Activated T-cell treated with anti-CD3 and anti-CD28 coated beads, Interleukin-2, amount 50 U/mL, for 1 hour (primary cell): ENCODE data around the gene CD79A.

Source experiments
- DNase-seq: peaks from one replicate; pipeline ENCODE4 v3.0.0-alpha.2; 2020

The CD79A gene

DNA sequence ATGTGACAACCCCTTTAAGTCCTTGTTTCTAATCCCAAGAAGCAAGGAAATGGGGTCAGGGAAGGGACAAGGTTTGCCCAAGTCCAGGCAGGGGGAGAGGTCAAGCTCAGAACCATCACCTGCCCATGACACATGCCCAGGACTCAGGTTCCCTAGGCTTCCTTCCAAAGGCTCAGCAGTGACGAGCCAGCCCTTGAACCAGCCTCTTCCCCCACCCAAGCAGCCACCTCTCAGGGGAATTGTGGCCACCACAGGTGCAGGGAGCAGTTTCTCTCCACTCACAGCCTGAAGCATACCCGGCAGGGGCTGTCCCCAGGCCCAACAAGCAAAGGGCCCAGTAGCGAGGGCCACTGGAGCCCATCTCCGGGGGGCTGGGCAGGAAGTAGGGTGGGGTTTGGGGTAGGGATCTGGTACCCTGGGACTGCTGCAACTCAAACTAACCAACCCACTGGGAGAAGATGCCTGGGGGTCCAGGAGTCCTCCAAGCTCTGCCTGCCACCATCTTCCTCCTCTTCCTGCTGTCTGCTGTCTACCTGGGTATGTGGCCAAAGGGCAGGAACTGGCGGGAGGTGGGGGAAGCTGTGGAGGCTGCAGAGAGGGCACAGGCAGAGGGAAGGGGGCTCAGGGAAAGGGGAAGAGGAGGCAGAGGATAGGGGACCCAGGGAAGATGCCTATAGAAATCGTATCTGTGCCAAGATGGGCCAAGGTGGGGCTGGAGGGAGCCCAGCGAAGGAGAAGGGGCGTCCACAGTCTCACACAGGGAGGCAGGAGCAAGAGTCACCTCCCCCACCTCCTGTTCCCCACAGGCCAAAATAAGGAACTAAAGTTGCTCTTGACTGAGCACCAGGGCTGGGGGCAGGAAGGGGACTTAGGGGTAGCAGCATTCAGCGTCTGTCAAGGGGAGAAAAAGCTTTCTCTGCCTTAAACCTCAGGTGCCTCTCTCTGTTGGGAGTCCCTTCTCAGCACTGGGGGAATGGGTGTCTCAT is at the start of gene CD79A:
Gene CD79A (plus strand): TSS at position 433 of the 986 bp plus-strand sequence. CDS start 26 bp downstream, at position 459.
- no peak for DNase-seq

DNA sequence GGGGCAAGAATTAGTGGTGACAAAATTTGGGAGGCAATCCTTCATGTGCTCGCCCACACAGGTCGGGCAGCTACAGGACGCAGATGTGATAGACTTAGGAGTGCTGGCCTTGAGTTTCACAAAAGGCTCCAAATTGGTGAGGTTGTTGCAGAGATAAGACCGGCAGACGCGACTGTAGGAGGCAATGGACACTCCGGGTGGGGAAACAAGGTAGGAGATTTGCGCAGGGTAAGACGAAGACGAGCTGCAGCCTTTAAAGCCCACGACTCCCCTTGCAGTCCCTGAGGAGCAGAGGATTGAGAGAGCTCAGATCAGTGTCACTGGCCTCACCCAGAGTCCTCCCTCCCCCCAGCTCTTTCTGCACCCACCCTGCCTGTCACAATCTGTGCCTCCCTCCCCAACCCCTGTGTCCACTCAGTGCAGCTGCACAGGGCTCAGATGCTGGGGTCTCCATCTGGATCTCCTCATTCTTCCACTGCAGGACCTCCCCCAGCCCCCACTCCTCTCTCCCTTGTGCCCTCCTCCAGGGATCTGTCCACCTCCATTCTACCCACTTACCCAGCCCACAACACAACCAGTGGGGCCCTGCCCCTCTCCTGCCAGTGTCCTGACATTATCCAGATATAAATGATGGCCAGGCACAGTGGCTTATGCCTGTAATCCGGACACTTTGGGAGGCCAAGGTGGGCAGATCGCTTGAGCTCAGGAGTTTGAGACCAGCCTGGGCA is 38.9 kb upstream of the CD79A start:
- no peak for DNase-seq

DNA sequence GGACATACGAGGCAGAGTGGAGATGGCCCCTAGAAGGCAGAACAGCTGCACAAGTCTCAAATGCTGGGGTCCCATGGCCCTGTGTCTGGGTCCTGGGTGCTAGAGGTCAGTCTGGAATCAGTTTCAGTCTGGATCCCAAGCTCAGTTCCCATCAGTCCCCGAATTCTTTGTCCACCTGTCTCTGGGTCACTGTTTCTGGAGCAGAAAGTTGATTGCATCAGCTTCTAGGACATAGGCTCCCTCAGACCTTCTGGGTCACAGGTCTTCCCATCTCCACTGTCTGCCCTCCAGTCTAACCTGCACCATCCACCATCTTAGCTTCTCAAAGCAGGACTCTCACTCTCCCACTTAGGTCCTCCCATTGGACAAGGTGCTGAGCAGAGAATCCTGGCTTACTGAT is 37.9 kb upstream of the CD79A start:
- DNase-seq = no peak

DNA sequence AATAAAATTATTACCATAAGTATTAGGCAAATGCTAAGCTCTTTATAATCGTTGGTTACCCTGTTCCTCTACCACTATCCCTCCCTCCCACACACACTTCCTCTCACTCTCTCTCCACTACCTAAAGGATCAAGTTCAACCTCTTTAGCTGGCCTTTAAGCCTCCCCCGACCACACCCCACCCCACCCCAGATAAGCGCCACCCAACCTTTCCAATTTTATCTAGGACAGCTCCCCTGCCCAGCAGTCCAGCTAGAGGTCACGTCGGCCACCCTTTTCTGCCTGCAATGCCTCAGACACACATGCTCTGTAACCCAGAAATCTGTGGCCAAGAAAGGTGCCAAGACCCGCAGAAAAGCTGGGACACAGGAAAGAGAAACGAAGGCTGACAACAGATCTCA is 33.7 kb upstream of the CD79A start:
- no peak for DNase-seq

DNA sequence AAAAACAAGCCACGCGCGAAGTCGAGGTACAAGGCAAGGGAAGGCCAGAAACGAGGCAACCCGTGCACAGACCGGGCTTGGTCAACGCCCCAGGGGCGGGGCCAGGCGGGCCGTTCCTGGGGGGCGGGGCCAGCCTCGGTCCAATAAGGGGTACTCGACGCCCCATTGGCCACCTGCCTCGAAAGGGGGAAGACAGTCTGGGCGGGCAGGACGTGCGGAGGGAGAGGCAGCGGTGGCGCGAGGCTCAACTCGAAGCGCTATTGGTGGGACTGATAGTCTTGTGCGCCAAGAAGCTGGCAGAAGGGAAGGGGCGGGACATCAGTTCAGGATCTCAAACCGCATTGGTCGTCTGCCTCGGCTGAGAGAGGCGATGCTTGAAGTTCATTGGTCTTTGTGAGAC is 32.5 kb upstream of the CD79A start, which contains the start of gene LYPD4:
Gene LYPD4 (minus strand): TSS at position 83 of the 400 bp plus-strand sequence. CDS start 5,398 bp downstream, outside the sequence.
- DNase-seq = no peak

DNA sequence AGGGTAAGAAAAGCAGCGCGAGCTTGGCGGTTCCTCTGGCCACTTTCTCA is 32.3 kb upstream of the CD79A start, which contains the start of gene DMRTC2:
Gene DMRTC2 (plus strand): TSS at position 42 of the 50 bp plus-strand sequence. CDS start 2,387 bp downstream, outside the sequence.
- no peak for DNase-seq

DNA sequence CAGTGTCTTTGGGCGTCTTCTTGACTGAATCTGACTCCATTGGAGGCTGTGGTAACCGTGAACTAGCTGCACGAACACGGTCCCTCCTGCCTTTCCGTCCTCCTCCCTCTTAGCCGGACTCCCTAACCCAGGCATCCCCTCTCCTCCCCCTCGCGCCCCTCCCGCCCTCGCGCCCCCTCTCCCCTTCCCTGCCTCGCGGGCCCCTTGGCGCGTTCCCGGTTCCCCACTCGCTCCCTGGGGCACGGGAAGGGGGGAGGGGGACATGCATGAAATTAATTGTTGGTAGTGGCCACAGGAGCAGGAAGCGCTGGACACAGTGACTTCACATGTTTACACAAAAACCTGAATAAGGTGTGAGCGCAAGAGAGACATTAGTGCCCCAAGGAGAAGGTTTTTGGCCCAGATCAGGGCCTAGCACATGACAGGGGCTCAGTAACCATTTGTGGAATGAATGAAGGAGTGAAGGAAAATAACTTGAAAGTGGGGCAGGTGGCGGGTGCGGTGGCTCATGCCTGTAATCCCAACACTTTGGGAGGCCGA is 32.0 kb upstream of the CD79A start:
- no peak for DNase-seq

DNA sequence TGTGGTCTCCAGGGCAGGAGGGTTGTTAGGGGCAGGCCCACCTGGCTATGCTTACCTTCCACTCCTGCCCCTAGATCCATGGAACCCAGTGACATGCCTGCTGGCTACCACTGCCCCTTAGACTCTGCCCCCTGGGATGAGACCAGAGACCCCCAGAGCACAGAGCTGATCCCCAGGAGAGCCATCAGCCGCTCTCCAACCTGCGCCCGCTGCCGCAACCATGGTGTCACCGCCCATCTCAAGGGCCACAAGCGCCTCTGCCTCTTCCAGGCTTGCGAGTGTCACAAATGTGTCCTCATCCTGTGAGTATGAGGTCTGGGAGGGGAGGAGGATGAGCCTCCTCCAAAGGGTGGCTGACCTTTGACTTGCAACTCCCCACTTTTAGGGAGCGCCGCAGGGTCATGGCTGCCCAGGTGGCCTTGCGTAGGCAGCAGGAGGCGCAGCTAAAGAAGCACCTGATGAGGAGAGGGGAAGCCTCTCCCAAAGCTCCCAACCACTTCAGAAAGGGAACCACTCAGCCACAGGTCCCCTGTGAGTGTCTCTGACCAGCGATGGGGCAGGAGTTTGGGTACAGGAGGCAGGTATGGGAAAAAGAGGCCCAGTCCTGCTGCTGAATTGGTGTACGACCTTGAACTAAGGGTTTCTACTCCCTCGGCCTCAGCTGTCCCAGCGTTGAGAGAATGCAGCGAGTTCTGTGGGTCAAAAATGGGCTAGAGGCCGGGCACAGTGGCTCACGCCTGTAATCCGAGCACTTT is 29.6 kb upstream of the CD79A start:
- no peak for DNase-seq

DNA sequence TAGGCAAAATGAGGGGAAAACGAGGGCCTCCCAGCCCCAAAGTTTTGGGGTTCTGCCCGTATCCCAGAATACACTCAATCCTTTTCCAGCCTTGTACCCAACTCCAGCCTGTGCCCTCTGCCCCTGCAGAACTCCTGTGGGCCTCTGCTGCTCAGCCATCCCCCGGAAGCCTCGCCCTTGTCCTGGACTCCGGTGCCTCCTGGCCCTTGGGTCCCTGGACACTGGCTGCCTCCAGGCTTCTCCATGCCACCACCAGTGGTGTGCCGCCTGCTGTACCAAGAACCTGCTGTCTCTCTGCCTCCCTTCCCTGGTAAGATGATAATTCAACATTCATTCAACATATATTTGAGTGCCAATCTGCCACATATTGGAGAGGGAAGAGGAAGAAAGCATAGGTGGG is 28.4 kb upstream of the CD79A start:
- DNase-seq = no peak

DNA sequence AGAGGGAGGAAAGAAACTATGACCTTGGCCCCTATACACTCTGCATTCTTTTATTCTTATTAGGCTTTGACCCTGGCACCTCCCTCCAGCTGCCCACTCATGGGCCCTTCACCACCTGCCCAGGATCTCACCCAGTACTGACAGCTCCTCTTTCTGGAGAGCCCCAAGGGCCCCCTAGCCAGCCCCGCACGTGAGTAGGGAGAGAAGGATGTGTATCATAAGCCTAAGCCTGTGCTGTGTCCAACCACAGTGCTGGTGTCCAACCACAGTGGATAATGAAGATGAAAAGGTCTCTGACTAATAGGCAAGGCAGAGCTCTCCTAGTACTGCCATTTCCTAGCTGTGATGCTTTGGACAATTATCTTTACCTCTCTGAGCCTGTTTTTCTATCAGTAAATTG is 28.0 kb upstream of the CD79A start:
- DNase-seq = no peak

DNA sequence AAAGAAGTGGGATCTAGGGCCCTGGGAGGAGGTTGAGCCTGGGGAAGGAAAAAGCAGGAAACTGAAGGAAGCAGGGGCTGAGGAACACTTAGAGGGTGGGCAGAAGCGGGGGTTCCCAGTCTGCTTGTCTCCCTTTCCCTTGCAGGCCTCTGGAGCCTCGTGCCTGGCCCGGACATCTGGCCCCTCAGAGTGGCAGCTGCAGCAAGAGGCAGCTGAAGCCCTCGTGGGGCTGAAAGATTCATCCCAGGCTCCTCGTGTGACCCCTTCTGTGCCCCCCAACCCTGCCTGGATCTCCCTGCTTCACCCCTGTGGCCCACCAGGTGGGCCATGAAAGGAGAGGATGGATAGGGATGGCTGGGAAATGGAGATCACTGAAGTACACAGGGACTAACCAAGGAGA is 26.7 kb upstream of the CD79A start:
- no peak for DNase-seq

DNA sequence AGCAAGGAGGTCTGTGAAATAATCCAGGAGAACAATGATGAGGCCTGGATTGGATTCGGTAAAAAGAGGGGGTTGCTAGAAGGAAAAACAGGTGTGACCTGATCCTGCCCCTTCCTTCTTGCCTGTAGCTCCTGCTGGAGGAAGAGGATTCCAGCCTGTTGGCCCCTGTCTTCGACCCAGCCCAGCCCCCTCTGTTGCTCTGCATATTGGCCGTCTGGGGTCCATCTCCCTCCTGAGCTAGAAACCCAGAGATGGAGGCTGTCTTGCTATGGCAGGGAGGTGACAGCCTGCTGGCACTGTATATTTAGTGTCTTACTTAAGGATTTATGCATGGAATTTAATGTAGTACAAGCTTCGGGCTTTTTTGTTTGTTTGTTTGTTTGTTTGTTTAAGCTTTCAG is 25.6 kb upstream of the CD79A start:
- DNase-seq = no peak

DNA sequence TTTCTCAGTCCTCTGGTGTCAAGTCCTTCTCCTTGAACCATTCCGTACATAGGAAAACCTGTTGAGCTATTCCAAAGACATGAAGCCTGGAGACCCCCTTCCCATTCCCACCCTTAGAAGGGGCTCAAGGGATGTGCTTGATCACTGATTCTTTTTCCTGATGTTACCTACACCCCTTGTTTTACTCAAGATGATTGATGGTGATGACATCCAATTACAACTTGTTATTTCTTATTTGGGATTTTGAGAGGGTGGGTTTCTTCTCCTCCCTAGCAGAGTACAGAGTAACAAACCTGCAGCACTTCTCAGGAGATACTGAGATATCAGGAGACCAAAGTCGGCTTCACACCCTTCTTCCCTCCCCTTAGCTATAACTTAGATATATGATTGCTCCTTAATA is 23.7 kb upstream of the CD79A start:
- DNase-seq = no peak

DNA sequence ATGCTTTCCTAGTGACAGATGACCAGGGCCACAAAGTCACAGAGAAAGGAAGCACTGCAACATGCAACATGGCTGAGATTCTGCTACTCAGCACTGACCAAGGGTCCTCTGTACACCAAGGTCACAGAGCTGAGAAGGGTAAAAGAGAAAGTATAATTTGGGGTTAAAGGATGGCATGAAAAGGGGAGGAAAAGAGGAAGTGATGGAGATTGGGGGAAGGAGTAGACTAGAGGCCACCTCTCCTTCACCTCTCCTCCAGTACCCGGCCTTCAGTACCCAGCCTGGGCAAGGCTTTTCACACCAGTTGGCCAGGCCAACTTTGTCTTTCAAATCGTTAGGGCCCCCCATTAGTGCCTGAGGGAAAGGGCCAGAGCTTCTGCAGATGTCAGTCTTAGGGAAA is 23.3 kb upstream of the CD79A start:
- DNase-seq = no peak

DNA sequence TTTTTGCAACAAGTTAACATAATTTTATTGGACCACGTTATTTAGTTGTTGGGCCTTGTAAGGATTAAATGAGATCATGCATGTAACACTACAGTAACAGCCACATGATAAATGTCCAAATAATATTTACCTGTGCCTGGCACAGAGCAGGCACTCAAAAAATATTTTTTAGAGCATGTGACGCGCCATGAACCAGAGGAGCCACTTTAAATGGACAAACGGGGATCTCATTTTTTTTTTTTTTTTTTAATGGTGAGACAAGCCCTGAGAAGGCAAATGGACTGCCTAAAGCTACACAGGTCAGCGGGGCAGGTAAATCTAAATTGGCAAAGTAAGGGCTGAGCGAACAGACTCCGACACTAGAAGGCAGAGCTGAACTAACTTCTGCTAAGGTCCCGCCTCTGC is 17.9 kb upstream of the CD79A start:
- no peak for DNase-seq

DNA sequence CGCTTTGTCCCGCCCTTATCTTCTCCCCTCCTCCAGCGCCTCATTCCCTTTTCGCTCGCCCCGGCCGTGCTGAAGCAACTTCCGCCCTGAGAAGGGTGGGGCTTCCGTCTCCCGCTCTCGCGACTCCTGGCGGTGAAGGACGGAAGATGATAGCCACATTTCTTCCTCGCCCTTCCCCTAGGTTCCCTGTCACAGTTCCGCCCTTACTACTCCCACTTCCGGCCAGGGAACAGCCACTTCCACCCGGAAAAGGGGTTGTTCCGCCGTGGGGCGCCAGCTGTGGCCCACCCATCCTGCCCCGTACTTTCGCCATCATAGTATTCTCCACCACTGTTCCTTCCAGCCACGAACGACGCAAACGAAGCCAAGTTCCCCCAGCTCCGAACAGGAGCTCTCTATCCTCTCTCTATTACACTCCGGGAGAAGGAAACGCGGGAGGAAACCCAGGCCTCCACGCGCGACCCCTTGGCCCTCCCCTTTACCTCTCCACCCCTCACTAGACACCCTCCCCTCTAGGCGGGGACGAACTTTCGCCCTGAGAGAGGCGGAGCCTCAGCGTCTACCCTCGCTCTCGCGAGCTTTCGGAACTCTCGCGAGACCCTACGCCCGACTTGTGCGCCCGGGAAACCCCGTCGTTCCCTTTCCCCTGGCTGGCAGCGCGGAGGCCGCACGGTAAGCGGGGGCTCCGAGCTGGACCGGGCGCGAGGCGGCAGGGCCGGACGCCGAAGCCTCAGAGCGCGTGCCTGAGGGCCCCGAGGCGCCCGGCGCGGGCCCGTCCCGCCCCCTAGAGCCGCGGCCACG is 17.3 kb upstream of the CD79A start, which contains the start of gene RPS19:
Gene RPS19 (plus strand): TSS at position 638 of the 801 bp plus-strand sequence. CDS start 520 bp downstream, outside the sequence.
- peak; percentile 99 for DNase-seq

DNA sequence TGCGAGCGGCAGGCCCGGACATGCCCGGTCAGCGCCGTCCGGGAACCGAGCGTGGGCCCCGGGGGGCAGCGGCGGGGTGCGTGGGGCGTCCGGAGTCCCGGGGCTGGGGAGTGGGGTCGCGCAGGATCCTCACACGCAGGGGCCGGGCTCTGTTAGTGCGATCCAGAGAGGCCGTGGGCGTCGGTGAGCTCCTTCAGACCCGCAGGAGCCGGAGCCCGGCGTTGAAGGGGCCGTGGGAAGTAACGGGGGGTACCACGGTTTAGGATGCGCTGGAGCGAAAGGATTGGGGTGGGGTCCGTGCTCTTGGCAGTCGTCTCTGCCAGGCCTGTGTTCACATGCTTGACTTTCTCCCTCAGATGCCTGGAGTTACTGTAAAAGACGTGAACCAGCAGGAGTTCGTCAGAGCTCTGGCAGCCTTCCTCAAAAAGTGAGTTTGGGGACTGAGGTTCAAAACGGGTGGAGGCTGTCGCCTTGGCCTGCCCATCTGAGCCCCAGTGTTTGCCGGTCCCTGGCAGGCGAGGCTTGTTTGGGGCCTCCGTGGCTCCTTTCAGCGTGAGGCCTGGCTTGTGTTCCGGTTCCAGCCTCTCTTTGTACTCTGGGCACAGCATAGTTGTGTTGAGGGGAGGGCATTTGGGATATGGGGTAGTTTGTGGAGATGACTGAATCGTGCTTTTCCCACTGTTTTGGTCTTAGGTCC is 16.5 kb upstream of the CD79A start:
- no peak for DNase-seq

DNA sequence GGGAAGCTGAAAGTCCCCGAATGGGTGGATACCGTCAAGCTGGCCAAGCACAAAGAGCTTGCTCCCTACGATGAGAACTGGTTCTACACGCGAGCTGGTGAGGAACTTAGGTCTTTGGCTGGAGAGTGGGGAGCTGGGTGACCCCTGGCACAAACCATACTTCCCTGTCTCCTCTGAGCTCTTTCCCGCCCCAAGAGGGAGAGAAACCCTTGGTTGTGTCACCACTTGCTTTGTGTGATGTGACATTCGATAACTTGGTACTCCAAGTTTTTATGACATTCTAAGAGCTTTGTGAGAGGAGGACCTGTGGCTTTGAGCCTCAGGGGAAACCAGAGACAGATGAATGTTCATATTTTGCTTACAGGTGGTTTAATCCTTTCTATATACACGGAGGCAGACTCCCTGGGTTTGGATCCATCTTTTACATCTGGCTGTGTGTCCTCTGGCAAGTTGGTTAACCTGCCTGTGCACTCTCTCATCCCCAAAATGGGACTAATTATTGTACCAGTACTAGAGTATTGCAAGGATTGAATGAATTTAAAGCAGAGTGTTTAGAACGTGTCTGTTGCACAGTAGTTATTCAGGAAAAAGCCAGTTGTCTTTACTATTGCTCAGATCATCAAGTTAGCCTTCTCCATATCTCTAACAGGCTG is 15.8 kb upstream of the CD79A start:
- no peak for DNase-seq

DNA sequence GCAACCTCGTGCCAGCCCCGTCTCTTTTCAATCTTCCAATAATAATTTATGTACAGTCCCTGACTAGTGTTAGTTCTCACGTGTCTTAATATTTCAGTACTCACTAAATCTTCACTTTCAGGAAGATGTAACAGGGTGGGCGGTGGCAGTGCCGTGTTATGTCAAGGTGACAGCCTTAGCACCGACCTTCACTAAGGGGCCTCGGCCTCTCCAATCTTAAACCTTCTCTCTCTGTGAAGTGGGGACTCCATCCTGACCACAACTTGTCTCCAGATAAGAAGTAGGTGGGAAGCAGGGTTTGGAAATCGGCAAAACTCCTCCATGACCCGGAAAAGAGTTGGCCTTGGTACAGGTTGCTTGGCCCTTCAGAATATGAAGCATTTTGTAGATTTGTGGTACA is 15.2 kb upstream of the CD79A start:
- DNase-seq = no peak

DNA sequence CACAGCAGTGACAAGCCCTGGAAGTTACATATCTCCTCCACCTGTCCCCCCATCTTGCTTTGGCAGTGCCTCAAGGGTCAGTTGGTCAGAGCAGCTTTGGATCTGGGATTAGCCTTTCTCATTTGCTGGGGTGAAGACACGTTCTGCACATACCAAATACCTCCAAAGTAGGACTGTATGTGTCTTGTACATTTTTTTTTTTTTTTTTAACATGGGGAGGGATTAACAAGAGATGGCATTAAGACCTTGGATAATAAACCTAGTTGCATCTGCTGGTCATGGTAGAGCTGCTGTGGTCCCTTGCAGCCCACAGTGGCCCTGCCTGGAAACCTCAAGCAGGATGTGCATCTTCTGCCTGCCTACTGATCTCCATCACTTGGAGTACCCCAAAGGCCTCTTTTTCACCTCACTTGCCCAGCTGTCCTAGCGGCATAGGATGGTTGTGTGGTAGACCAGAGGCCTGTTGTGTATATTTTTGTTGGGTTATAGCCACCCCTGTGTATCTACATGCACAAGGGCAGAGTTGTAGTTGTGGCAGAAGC is 14.6 kb upstream of the CD79A start:
- DNase-seq = no peak
